Karpas-422 (cell line): ENCODE data around the gene THBS3. TPM values are rescaled to one million over a fixed set of nuclear protein-coding genes. Genes with fewer than 3 reads are reported as not detected.

Source experiments
- DNase-seq: peaks from one replicate; pipeline ENCODE4 v3.0.0-alpha.2; 2015
- H2AFZ ChIP-seq: fragments of 200-600 bp; sonication (generic); 2 replicates; pipeline ENCODE4 v1.6.1; 2014; ENCODE audit warnings: antibody characterized with exemption, low read length, mixed read lengths
- H3K27ac ChIP-seq: fragments of 200-600 bp; sonication (generic); 2 replicates; pipeline ENCODE4 v1.5.1; 2014; ENCODE audit warnings: mild to moderate bottlenecking, low read length, moderate library complexity
- H3K27me3 ChIP-seq: fragments of 200-600 bp; sonication (generic); 2 replicates; pipeline ENCODE4 v1.6.1; 2014; ENCODE audit warnings: low read length, mixed read lengths
- H3K36me3 ChIP-seq: fragments of 200-600 bp; sonication (generic); 2 replicates; pipeline ENCODE4 v1.6.1; 2014; ENCODE audit warnings: low read length, mixed read lengths; ENCODE audit not compliant: insufficient read depth
- H3K4me1 ChIP-seq: fragments of 200-600 bp; sonication (generic); 2 replicates; pipeline ENCODE4 v1.6.1; 2014; ENCODE audit warnings: mild to moderate bottlenecking, low read length, mixed read lengths
- H3K4me2 ChIP-seq: fragments of 200-600 bp; sonication (generic); 2 replicates; pipeline ENCODE4 v1.6.1; 2014; ENCODE audit warnings: low read length, low read depth, mild to moderate bottlenecking; ENCODE audit not compliant: poor library complexity, severe bottlenecking
- H3K4me3 ChIP-seq: fragments of 200-600 bp; sonication (generic); 2 replicates; pipeline ENCODE4 v1.5.1; 2014; ENCODE audit warnings: mild to moderate bottlenecking, antibody characterized with exemption, low read length, mixed read lengths
- H3K79me2 ChIP-seq: fragments of 200-600 bp; sonication (generic); 2 replicates; pipeline ENCODE4 v1.6.1; 2014; ENCODE audit warnings: mild to moderate bottlenecking, low read length, mixed read lengths
- H3K9ac ChIP-seq: fragments of 200-600 bp; sonication (generic); 2 replicates; pipeline ENCODE4 v1.6.0; 2014; ENCODE audit warnings: low read length
- H3K9me2 ChIP-seq: fragments of 200-600 bp; sonication (generic), shearing (Covaris generic); replicated peaks from 2 replicates; pipeline ENCODE4 v1.6.0; 2014; ENCODE audit warnings: mild to moderate bottlenecking, low read length, moderate library complexity; ENCODE audit not compliant: insufficient read depth
- H3K9me3 ChIP-seq: fragments of 300-700, 200-600 bp; sonication (generic); 2 replicates; pipeline ENCODE4 v1.6.1; 2014; ENCODE audit warnings: low read length, mixed read lengths
- H4K20me1 ChIP-seq: fragments of 200-600 bp; sonication (generic); 2 replicates; pipeline ENCODE4 v1.6.1; 2014; ENCODE audit warnings: mild to moderate bottlenecking, antibody characterized with exemption, low read length, low read depth; ENCODE audit not compliant: insufficient read depth
- total RNA-seq: library from RNA; depleted of rRNA; stranded (reverse); fragments of >200 nt; shearing (Covaris generic); gene quantifications from 2 replicates; pipeline ENCODE4 v1.2.3, GENCODE V29; 2014; ENCODE audit warnings: low replicate concordance; rRNA removed

THBS3 gene
- 11.9 and 18.7 TPM in 2 replicates for total RNA-seq

GRCh38 chr1:155207806-155208540 lies at the start of gene THBS3:
THBS3 (minus strand) TSS chr1:155207897; CDS start chr1:155207876, 21 bp downstream.
- DNase-seq = no peak
- Histone ChIP-seq H3K4me1 (peaks cover 29% of the 10 kb centered on the region), H3K79me2 (peaks cover 16% of the 10 kb centered on the region), H3K9me3 (no peaks in the 10 kb centered on the region), H4K20me1 (no peaks in the 10 kb centered on the region), H3K9me2 (no peaks in the 10 kb centered on the region), H3K9ac (peak within 1 kb of the TSS; percentile 92), H3K4me3 (peak within 1 kb of the TSS; percentile 99), H3K36me3 (no peaks in the 10 kb centered on the region), H3K27me3 (no peaks in the 10 kb centered on the region), H2AFZ (peak within 1 kb of the TSS; percentile 81), H3K4me2 (peak within 1 kb of the TSS; percentile 98), H3K27ac (peak within 1 kb of the TSS; percentile 86)

GRCh38 chr1:155256058-155256852 lies 48.6 kb upstream of the THBS3 start:
- H3K79me2 ChIP-seq = peaks cover 31% of the 10 kb centered on the region
- no peaks in the 10 kb centered on the region for H3K9me3 ChIP-seq
- peaks cover 41% of the 10 kb centered on the region for H3K4me1 ChIP-seq
- H4K20me1 ChIP-seq = no peaks in the 10 kb centered on the region
- H3K9ac ChIP-seq = no peak overlapping the region
- no peak overlapping the region for H2AFZ ChIP-seq
- H3K9me2 ChIP-seq = no peaks in the 10 kb centered on the region
- no peak overlapping the region for H3K27ac ChIP-seq
- no peak overlapping the region for H3K4me3 ChIP-seq
- peaks cover 4% of the 10 kb centered on the region; the same call in 1 of the 2 replicates for H3K36me3 ChIP-seq
- DNase-seq = peak; percentile 45
- H3K4me2 ChIP-seq = peak overlapping the region; percentile 78
- no peaks in the 10 kb centered on the region for H3K27me3 ChIP-seq

GRCh38 chr1:155255243-155256007 lies 47.7 kb upstream of the THBS3 start, which contains the start of gene ENTREP3:
ENTREP3 (minus strand) TSS chr1:155255483; CDS start chr1:155254877, 606 bp downstream.
- Histone ChIP-seq H3K36me3 (peaks cover 4% of the 10 kb centered on the region; the same call in 1 of the 2 replicates), H3K9ac (peak within 1 kb of the TSS; percentile 91), H3K9me2 (no peaks in the 10 kb centered on the region), H3K4me3 (peak within 1 kb of the TSS; percentile 73), H3K79me2 (peaks cover 23% of the 10 kb centered on the region), H3K27me3 (no peaks in the 10 kb centered on the region), H2AFZ (no peak within 1 kb of the TSS; the same call in 1 of the 2 replicates), H3K9me3 (no peaks in the 10 kb centered on the region), H3K27ac (peak within 1 kb of the TSS; percentile 64), H3K4me2 (peak within 1 kb of the TSS; percentile 78), H4K20me1 (no peaks in the 10 kb centered on the region), H3K4me1 (peaks cover 40% of the 10 kb centered on the region)
- DNase-seq = peak; percentile 95

- Histone ChIP-seq H3K9ac (peak overlapping the region; percentile 91), H3K36me3 (peaks cover 4% of the 10 kb centered on the region; the same call in 1 of the 2 replicates), H3K9me2 (no peaks in the 10 kb centered on the region), H3K79me2 (peaks cover 22% of the 10 kb centered on the region), H4K20me1 (no peaks in the 10 kb centered on the region), H3K27ac (peak overlapping the region; percentile 64), H3K27me3 (no peaks in the 10 kb centered on the region), H3K4me3 (peak overlapping the region; percentile 73), H3K4me1 (peaks cover 44% of the 10 kb centered on the region), H3K4me2 (peak overlapping the region; percentile 78), H3K9me3 (no peaks in the 10 kb centered on the region), H2AFZ (no peak overlapping the region; the same call in 1 of the 2 replicates)
- DNase-seq = peak; percentile 70
Observed at GRCh38 chr1:155254714-155255242, 47.1 kb upstream of the THBS3 start.

GRCh38 chr1:155254228-155254713 lies 46.6 kb upstream of the THBS3 start:
- H3K4me1 ChIP-seq = peaks cover 45% of the 10 kb centered on the region
- DNase-seq = peak; percentile 61
- peaks cover 4% of the 10 kb centered on the region; the same call in 1 of the 2 replicates for H3K36me3 ChIP-seq
- peak overlapping the region; percentile 78 for H3K4me2 ChIP-seq
- H3K79me2 ChIP-seq = peaks cover 22% of the 10 kb centered on the region
- no peaks in the 10 kb centered on the region for H4K20me1 ChIP-seq
- H2AFZ ChIP-seq = no peak overlapping the region
- no peaks in the 10 kb centered on the region for H3K27me3 ChIP-seq
- H3K9me2 ChIP-seq = no peaks in the 10 kb centered on the region
- H3K27ac ChIP-seq = peak overlapping the region; percentile 64
- H3K4me3 ChIP-seq = peak overlapping the region; percentile 73
- H3K9me3 ChIP-seq = no peaks in the 10 kb centered on the region
- H3K9ac ChIP-seq = peak overlapping the region; percentile 91

- peak overlapping the region; percentile 78 for H3K4me2 ChIP-seq
- H3K9ac ChIP-seq = peak overlapping the region; percentile 91
- H4K20me1 ChIP-seq = no peaks in the 10 kb centered on the region
- H3K27me3 ChIP-seq = no peaks in the 10 kb centered on the region
- no peak overlapping the region for H2AFZ ChIP-seq
- H3K9me3 ChIP-seq = no peaks in the 10 kb centered on the region
- H3K79me2 ChIP-seq = peaks cover 22% of the 10 kb centered on the region
- H3K9me2 ChIP-seq = no peaks in the 10 kb centered on the region
- H3K4me1 ChIP-seq = peaks cover 45% of the 10 kb centered on the region
- peak; percentile 51 for DNase-seq
- peaks cover 4% of the 10 kb centered on the region; the same call in 1 of the 2 replicates for H3K36me3 ChIP-seq
- peak overlapping the region; percentile 64 for H3K27ac ChIP-seq
- peak overlapping the region; percentile 73 for H3K4me3 ChIP-seq
Observed at GRCh38 chr1:155253797-155254196, 46.1 kb upstream of the THBS3 start.

GRCh38 chr1:155253208-155253607 lies 45.5 kb upstream of the THBS3 start:
- Histone ChIP-seq H3K9ac (peak overlapping the region; percentile 91), H3K36me3 (peaks cover 4% of the 10 kb centered on the region; the same call in 1 of the 2 replicates), H4K20me1 (no peaks in the 10 kb centered on the region), H3K79me2 (peaks cover 22% of the 10 kb centered on the region), H2AFZ (no peak overlapping the region), H3K27ac (peak overlapping the region; percentile 64), H3K4me2 (peak overlapping the region; percentile 78), H3K9me2 (no peaks in the 10 kb centered on the region), H3K4me1 (peaks cover 45% of the 10 kb centered on the region), H3K27me3 (no peaks in the 10 kb centered on the region), H3K4me3 (peak overlapping the region; percentile 73), H3K9me3 (no peaks in the 10 kb centered on the region)
- DNase-seq = no peak
